NCI-H526 (cell line): ENCODE measurements around the gene NUAK2.

Experiments used
- DNase-seq, 2 experiments: peaks; one replicate each; lab custom pipeline; 2025; lab: John Stamatoyannopoulos, UW

Gene NUAK2

GRCh38 chr1:205346956-205347574 is 25.5 kb upstream of the NUAK2 start:
- no peak for DNase-seq

DNA sequence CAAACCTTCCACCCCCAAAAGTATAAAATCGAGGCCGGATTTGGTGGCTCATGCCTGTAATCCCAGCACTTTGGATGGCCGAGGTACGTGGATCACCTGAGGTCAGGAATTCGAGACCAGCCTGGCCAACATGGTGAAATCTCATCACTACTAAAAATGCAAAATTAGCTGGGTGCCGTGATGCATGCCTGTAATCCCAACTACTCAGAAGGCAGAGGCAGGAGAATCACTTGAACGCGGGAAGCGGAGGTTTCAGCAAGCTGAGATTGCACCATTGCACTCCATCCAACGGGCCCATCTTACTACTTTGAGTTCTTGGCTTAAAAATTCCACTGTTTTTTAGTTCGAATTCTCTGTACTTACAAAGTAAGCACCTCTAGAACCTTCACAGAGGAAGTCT is 24.2 kb upstream of the NUAK2 start:
- no peak for DNase-seq

DNA sequence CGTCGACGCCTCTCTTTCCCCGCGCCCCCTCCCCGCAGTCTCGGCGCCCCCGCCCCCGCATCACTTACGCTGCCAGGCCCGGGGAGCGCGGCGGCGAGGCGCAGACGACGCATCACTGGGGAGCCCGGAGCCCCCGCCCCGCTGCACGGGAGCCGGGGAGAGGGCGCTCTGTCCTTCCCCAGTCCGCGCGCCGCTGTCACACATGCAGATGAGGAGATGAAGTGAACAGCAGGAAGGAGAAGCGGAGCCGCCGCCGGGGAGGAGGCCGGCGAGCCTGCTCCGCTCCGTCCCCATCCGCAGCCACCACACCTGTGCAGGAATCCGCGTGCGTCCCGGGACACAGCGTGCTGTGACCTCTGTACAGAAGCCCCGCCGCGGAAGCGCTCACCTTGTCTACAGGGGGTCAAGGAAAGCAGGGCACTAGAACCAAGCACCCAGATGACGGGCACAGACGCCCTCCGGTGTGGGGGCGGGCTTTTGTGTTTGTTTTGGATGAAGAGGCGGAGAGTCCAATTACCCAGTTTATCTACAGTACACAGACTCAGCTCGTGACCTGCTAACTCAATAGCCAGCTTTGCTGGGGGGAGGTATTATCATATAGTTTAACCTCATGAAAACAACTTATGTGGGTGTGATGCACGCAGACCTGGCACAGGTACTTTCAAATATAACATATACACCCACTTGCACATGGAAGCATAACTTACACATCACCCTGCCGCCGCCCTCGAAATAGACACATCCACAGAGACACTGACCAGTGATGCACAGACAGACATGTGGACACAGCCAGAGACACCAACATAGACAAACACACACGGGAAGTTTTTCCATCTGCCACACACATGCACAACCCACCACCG is 22.8 kb upstream of the NUAK2 start:
- peak in 1 of 2 experiments; percentile 42 for DNase-seq

DNA sequence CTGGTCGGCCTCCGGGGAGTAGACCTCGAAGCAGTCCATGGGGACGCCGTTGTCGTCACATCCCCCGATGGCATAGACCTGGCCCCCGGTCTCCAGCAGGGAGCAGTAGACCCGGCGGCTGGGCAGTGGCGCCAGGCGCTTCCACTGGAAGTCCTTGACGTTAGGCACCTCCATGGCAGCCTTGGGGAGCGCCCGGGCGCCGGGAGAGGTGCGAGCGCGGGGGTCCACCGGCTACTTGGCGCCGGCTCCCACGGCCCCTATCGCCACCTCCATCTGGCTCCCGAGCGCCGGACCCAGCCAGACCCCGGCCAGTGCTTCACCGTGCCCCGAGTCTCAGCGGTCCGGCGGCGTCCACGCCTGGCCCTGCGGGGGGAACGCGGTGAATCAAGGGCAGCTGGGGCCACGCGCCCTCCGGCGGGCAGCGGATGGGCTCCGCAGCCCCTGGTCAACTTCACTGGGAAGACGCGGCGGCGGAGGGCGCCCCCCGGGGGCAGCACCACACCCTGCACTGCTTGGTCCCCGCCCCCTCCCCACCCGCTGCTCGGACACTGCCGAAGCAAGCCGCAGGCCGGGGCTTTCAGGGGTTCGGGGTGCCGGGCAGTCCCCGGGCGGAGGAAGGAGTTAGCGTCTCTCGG is 22.0 kb upstream of the NUAK2 start:
- peak in 1 of 2 experiments; percentile 59 for DNase-seq

DNA sequence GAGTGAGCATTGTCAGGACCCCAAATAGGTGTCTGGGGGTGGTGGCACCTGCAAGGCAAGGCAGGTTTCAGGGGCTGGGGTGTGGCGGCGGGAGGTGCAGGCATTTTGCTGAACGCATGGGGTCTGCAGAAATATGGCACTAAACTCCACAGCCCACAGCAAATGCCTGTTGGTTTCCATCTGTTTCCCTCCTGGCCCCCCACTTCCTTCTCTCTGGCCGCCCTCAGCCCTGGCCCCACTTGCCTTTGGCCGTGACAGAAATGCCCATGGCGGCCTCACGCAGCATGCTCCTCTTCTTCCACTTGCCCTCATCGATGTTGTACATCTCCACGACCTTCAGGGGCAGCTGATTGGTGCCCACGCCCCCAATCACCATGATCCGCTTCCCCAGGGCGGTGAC is 21.4 kb upstream of the NUAK2 start:
- DNase-seq, result no peak

DNA sequence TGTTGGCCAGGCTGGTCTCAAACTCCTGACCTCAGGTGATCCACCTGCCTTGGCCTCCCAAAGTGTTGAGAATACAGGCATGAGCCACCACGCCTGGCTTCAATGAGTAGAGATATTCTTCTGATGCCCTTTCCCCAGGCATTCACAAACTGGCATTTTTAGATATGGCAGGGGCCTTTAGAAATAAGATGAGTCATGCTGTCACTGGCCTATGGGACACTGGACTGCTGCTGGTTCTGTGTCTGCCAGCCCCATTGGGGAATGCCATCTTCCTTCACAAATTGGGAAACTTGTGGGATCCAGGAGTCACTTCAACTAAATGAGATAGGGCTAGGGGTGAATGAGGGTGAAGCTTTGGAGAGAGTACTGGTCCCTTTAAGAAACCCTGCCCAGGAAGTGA is 19.1 kb upstream of the NUAK2 start:
- DNase-seq, result no peak

- DNase-seq, result no peak
Observed at GRCh38 chr1:205339717-205340116, 18.2 kb upstream of the NUAK2 start.

DNA sequence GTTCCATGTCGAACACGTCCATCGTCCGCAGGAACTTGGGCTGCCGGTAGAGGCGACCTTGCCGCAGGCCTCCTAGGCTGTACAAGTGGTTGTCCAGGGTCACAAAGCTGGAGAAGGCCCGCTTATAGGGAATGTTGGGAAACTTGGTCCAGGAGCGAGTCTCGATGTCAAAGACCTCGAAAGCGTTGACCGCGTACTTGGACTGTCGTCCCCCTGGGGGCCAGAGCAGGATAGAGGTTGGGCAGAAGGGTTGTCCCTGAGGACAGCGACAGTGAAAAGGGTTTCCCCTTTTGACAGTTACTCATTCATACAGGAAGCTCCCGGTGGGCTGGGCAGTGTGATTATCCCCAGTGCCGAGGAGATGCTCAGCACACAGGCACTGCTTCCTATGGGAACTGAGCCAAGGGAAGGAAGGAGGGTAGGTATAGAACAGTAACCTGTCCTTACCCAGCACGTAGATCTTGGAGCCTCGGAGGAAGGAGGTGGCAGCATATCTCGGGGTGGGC is 17.7 kb upstream of the NUAK2 start:
- no peak for DNase-seq

- DNase-seq, result no peak
Observed at GRCh38 chr1:205338011-205338410, 16.5 kb upstream of the NUAK2 start.

DNA sequence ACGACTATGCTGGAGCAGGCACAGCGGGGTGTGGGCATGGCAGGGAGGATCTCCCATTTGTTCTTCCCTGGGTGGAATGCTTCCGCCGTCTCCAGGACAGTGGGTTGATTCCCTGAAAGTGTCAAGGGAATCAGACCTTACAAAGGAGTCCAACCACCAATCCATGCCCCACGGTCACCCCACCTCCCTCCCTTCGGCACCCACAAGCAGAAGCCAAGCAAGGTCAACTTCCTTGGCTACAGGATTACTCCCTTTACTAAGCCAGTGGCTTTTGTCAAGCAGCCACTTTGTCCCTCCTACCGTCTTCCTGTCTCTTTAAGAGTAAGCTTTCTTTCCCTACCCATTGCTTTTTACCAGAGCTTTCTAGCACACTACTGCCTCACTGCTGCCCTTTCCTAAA is 15.9 kb upstream of the NUAK2 start:
- DNase-seq, result no peak

DNA sequence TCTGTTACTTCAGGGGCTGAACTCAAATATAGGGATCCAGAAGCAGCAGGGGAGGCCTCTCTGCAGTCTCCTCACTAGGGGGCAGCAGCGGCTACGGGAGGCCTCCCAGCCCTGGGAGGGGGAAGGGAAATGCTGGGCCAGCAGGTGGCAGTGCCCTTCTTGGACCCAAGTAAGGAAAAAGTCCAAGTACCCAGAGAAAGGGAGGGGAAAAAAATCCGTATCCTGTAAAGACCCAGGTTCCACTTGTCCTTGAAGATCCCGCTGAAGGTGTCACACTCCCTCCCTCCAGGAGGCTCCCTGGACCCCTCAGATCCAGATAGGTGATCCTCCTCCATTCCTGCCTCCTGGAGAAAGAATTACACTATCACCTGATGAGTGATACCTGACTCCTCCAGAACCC is 14.1 kb upstream of the NUAK2 start:
- DNase-seq, result peak; percentile 57 to 81

DNA sequence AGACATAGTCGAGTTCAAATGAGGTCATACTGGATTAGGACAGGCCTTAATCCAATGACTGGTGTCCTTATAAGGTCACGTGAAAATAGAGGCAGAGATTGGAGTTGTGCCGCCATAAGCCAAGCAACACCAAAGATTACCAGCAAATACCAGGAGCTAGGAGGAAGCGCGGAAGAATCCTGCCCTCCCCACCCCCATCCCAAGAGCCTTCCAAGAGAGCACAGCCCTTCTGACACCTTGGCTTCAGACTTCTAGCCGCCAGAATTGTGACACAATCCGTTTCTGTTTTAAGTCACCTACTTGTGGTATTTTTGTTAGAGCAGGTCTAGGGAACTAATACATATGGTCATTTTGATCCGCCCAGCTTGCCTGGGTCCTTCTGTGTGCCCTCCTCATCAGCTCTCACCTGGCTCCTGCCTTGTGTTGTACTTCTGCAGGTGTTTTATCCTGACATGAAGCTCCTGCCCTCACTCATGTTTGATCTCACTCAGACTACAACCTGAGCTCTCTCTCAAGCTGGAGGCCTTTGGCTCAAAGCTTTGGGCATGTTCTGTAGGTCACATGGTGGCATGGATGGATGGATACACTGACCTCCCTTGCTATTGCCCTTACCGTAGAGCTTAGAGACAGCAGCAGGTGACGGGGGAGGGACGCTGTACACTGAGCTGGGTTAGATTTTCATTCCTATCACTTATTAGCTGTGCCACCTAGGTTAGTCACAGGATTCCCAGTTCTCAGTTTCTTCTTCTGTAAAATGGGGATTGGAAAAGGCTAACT is 10.7 kb upstream of the NUAK2 start:
- no peak for DNase-seq

DNA sequence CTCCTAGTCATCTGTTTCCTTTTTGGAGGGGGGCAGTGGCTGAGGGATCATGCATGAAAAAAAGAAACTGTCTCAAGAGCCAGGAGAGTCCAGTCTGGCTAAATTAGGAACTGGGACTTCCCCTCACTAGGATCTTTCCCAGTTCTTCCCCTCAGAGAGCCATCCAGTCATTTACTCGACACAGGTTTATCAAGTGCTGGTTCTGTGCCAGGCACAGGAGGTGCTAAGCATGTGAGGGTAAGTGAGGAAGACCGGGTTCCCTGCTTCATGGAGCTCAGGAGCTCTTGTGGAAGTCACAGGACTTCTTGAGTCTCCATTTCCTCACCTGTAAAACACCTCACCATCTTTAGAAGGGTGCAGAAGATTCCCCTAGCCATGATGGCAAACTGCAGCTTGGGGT is 8.6 kb upstream of the NUAK2 start:
- no peak for DNase-seq

DNA sequence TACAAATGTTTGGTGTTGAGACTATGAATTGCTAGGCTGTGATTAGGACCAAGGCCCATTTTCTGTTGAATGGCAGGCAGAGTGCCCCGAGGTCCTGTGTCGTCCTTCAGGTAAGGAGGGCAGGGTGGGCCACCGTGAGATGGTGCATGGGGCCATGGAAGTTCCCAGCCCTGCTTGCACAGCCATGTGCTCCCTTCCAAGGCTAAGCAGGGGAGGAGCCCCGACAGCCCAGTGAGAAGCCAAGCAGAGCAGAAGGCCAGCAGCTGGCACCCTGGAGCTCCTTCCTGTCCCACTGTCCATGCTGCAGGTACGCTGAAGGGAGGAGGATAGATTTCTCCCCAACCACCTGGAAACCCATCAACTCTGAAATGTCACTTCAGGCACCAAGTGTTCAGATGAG is 8.2 kb upstream of the NUAK2 start:
- DNase-seq, result no peak

DNA sequence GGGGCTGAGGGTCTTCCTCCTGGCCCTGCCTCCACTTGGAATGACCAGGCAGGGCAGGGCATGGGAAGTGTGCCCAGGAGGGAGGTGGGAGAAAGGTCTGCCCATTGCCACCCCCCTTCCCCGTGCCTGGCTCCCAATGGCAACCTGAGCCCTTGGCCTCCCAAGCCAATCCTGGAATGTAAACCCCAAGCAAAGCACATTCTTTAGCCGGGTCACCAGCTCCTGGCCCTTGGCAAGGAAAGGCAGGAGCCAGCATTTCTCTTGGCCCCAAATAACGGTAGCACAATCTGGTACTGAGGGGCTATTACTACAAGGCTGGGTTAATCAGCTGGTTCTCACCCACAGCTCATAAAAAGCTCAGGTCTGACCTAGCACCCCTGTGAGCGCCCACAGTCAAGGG is 6.9 kb upstream of the NUAK2 start:
- DNase-seq, result no peak

- DNase-seq, result no peak
Observed at GRCh38 chr1:205326812-205327466, 5.4 kb upstream of the NUAK2 start.

GRCh38 chr1:205325334-205325884 is 3.9 kb upstream of the NUAK2 start:
- DNase-seq, result peak; percentile 8 to 70

DNA sequence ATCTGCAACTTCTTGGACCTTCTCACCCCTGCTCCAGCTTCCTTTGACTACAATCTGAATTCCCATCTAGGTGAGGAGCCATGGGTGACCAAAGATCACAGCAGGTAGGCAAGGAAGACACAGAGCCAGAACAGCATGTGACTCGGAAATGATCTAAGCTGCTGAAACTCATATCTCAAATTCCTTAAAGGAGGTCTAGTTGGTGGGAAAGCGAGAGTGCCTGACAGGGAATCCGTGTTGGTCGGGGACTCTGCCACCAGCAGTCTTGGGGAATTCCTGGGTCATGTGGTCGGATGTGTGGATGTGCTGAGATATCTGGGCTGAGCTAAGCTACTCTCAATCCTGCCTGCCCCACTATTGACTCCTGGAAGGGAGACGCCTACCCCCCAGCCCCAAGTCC is 3.2 kb upstream of the NUAK2 start:
- no peak for DNase-seq

DNA sequence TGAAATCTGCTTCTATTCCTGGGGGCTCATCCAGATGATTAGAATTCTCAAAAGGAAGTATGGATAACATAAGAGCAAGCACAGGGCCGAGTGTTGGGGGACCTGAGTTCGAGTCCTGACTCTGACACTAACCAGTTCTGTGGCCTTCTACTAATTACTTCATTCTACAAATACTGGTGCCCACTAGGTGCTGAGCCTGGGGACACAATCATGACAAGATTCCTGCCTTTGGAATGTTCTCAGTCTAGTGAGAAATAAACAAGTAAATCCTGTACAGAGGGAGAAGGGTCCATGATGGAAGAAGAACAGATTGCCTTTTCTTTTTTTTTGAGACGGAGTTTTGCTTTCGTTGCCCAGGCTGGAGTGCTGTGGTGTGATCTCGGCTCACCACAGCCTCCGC is 2.2 kb upstream of the NUAK2 start:
- DNase-seq, result no peak

GRCh38 chr1:205321959-205322283 is 376 bp upstream of the NUAK2 start:
- no peak for DNase-seq
